ENCODE data around the gene PLPP2.

Gene PLPP2

DNA sequence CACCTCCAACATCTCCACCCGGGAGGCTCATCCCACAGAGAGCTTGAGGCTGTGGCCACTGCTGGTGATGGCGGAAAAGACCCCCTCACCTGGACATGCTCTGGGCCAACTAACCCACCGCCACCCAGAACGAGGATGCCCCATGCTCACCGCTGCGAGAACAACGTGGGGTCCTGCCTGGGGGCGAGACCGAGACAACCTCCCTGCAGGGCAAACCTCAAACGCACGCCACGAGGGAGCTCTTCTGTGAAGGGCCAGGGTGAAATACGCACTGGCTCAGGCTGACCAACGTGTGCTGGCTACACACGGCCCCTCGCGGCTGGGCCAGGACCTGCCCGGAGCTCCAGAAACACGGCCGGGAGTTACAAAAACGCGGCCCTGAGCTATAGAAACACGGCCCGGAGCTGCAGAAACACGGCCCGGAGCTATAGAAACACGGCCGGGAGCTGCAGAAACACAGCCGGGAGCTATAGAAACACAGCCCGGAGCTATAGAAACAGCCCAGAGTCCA lies 19.0 kb upstream of the PLPP2 start:
- H4K12ac ChIP-seq (ENCODE audit: low read depth, low read length), result no peak overlapping the region
- no peak overlapping the region for H3K9ac ChIP-seq (ENCODE audit: low read length)
- no peaks in the 10 kb centered on the region for H3K79me2 ChIP-seq (ENCODE audit: control insufficient read depth, insufficient read depth, low read length, poor library complexity)
- H2AFZ ChIP-seq (ENCODE audit: insufficient read depth, low read length, poor library complexity), result no peak overlapping the region
- H3K27ac ChIP-seq (ENCODE audit: low read depth, low read length), result no peak overlapping the region
- H2BK120ac ChIP-seq (ENCODE audit: insufficient read depth, low read length, poor library complexity), result no peak overlapping the region
- no peak overlapping the region for H3K23ac ChIP-seq (ENCODE audit: low read length)
- H3K79me1 ChIP-seq (ENCODE audit: low read length), result no peaks in the 10 kb centered on the region
- H3K4ac ChIP-seq (ENCODE audit: low read depth, low read length), result no peak overlapping the region
- H2AK5ac ChIP-seq (ENCODE audit: low read length), result no peak overlapping the region
- no peak overlapping the region for H3K14ac ChIP-seq (ENCODE audit: low read length)
- H4K8ac ChIP-seq (ENCODE audit: low read depth, low read length), result no peak overlapping the region
- no peaks in the 10 kb centered on the region for H3K27me3 ChIP-seq (ENCODE audit: insufficient read depth, low read length)
- no peak overlapping the region for H4K91ac ChIP-seq (ENCODE audit: low read depth, low read length)
- H2BK12ac ChIP-seq (ENCODE audit: low read length), result no peak overlapping the region
- H3K4me3 ChIP-seq (ENCODE audit: low read depth, low read length), result no peak overlapping the region
- no peak overlapping the region for H2BK5ac ChIP-seq (ENCODE audit: low read depth, low read length, poor library complexity)
- H3K18ac ChIP-seq (ENCODE audit: low read length), result no peak overlapping the region
- H3K9me3 ChIP-seq (ENCODE audit: insufficient read depth, low read depth, low read length), result no peaks in the 10 kb centered on the region
- DNase-seq, result peak; percentile 62 to 84
- no peaks in the 10 kb centered on the region for H3K4me1 ChIP-seq (ENCODE audit: control insufficient read depth in 1 of 2, insufficient read depth in 2 of 2, low read length in 2 of 2)
- WGBS (ENCODE audit: extremely low coverage, insufficient coverage, insufficient read length), result no CpG with 5 or more reads among the region's 30 CpGs
- no peak overlapping the region for H3K4me2 ChIP-seq (ENCODE audit: low read length)
- peaks cover 84 to 87% of the 10 kb centered on the region in 2 experiments for H3K36me3 ChIP-seq (ENCODE audit: control insufficient read depth in 1 of 2, insufficient read depth in 2 of 2, low read length in 2 of 2)

DNA sequence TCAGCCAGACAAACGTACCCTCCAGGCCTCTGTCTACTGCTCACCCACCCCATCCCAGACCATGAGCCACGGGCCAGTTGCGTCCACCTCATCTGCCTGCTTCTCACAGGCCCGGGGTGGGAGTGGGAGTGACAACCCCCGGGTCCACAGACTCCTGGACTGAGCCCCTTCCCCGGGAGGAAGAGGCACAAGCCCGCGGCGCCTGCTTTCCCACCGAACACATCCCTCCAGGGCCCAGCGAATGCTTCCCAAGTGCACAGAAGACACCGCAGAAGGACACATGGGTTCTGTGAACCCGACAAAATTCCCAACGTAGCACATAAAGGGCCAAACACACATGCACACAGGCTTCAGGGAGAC lies 18.0 kb upstream of the PLPP2 start:
- Histone ChIP-seq H3K79me2 (ENCODE audit: control insufficient read depth, insufficient read depth, low read length, poor library complexity) (no peaks in the 10 kb centered on the region), H3K9me3 (ENCODE audit: insufficient read depth, low read depth, low read length) (no peaks in the 10 kb centered on the region), H4K91ac (ENCODE audit: low read depth, low read length) (no peak overlapping the region), H3K9ac (ENCODE audit: low read length) (no peak overlapping the region), H3K23ac (ENCODE audit: low read length) (no peak overlapping the region), H4K12ac (ENCODE audit: low read depth, low read length) (no peak overlapping the region), H2AK5ac (ENCODE audit: low read length) (no peak overlapping the region), H3K27ac (ENCODE audit: low read depth, low read length) (no peak overlapping the region), H3K18ac (ENCODE audit: low read length) (no peak overlapping the region), H2AFZ (ENCODE audit: insufficient read depth, low read length, poor library complexity) (no peak overlapping the region), H2BK12ac (ENCODE audit: low read length) (no peak overlapping the region), H4K8ac (ENCODE audit: low read depth, low read length) (no peak overlapping the region), H3K4me3 (ENCODE audit: low read depth, low read length) (no peak overlapping the region), H3K4me2 (ENCODE audit: low read length) (no peak overlapping the region), H2BK120ac (ENCODE audit: insufficient read depth, low read length, poor library complexity) (no peak overlapping the region), H3K79me1 (ENCODE audit: low read length) (no peaks in the 10 kb centered on the region), H3K27me3 (ENCODE audit: insufficient read depth, low read length) (no peaks in the 10 kb centered on the region), H3K14ac (ENCODE audit: low read length) (no peak overlapping the region), H2BK5ac (ENCODE audit: low read depth, low read length, poor library complexity) (no peak overlapping the region), H3K4ac (ENCODE audit: low read depth, low read length) (no peak overlapping the region), H3K36me3 (ENCODE audit: control insufficient read depth in 1 of 2, insufficient read depth in 2 of 2, low read length in 2 of 2) (peaks cover 82 to 84% of the 10 kb centered on the region in 2 experiments), H3K4me1 (ENCODE audit: control insufficient read depth in 1 of 2, insufficient read depth in 2 of 2, low read length in 2 of 2) (no peaks in the 10 kb centered on the region)
- no CpG with 5 or more reads among the region's 14 CpGs for WGBS (ENCODE audit: extremely low coverage, insufficient coverage, insufficient read length)
- no peak for DNase-seq

DNA sequence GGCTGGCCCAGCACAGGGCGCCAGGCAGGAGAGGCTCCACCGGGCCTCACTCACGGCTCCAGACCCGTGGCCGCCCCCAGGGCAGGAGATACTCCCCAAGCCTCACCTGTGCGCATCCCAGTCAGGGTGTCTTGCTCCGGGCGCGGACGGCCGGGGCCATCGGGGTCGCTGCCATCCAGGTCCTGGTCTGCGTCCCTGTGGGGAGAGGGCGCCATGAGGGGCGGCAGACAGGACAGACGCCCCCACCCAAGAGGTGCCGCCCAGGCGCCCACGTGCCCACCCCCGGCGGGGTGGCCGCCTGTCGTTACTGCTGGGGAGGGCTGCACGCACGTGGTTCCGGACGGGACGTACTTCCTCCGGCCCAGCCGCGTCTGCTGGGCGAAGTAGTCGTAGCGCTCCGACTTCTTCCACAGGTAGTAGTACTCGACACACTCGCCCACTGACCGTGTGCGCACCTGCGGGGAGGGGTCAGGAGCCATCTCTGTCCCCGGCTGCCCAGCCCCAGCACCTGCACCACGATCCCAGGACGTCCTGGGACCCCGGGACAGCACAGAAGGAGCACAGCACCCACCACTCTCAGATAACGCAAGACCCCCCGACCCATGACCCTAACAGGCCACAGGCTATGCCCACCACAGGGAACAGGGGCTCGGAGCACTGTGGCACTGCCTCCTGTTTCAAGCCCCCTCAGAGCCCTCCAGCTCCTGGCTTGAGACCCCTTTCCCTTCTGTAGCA lies 17.4 kb upstream of the PLPP2 start:
- DNase-seq, result no peak
- H4K8ac ChIP-seq (ENCODE audit: low read depth, low read length), result no peak overlapping the region
- H2BK12ac ChIP-seq (ENCODE audit: low read length), result no peak overlapping the region
- no peak overlapping the region for H3K4me2 ChIP-seq (ENCODE audit: low read length)
- no peak overlapping the region for H4K91ac ChIP-seq (ENCODE audit: low read depth, low read length)
- no peak overlapping the region for H3K18ac ChIP-seq (ENCODE audit: low read length)
- no peak overlapping the region for H3K14ac ChIP-seq (ENCODE audit: low read length)
- no peak overlapping the region for H3K4ac ChIP-seq (ENCODE audit: low read depth, low read length)
- no peak overlapping the region for H3K9ac ChIP-seq (ENCODE audit: low read length)
- no peak overlapping the region for H2AFZ ChIP-seq (ENCODE audit: insufficient read depth, low read length, poor library complexity)
- H3K9me3 ChIP-seq (ENCODE audit: insufficient read depth, low read depth, low read length), result no peaks in the 10 kb centered on the region
- H3K36me3 ChIP-seq (ENCODE audit: control insufficient read depth in 1 of 2, insufficient read depth in 2 of 2, low read length in 2 of 2), result peaks cover 76 to 79% of the 10 kb centered on the region in 2 experiments
- no peak overlapping the region for H3K4me3 ChIP-seq (ENCODE audit: low read depth, low read length)
- H3K4me1 ChIP-seq (ENCODE audit: control insufficient read depth in 1 of 2, insufficient read depth in 2 of 2, low read length in 2 of 2), result no peaks in the 10 kb centered on the region
- H3K27me3 ChIP-seq (ENCODE audit: insufficient read depth, low read length), result no peaks in the 10 kb centered on the region
- no peak overlapping the region for H4K12ac ChIP-seq (ENCODE audit: low read depth, low read length)
- WGBS (ENCODE audit: extremely low coverage, insufficient coverage, insufficient read length), result no CpG with 5 or more reads among the region's 48 CpGs
- no peak overlapping the region for H2BK5ac ChIP-seq (ENCODE audit: low read depth, low read length, poor library complexity)
- H3K79me1 ChIP-seq (ENCODE audit: low read length), result no peaks in the 10 kb centered on the region
- H2AK5ac ChIP-seq (ENCODE audit: low read length), result no peak overlapping the region
- H3K23ac ChIP-seq (ENCODE audit: low read length), result no peak overlapping the region
- no peaks in the 10 kb centered on the region for H3K79me2 ChIP-seq (ENCODE audit: control insufficient read depth, insufficient read depth, low read length, poor library complexity)
- H2BK120ac ChIP-seq (ENCODE audit: insufficient read depth, low read length, poor library complexity), result no peak overlapping the region
- H3K27ac ChIP-seq (ENCODE audit: low read depth, low read length), result no peak overlapping the region

DNA sequence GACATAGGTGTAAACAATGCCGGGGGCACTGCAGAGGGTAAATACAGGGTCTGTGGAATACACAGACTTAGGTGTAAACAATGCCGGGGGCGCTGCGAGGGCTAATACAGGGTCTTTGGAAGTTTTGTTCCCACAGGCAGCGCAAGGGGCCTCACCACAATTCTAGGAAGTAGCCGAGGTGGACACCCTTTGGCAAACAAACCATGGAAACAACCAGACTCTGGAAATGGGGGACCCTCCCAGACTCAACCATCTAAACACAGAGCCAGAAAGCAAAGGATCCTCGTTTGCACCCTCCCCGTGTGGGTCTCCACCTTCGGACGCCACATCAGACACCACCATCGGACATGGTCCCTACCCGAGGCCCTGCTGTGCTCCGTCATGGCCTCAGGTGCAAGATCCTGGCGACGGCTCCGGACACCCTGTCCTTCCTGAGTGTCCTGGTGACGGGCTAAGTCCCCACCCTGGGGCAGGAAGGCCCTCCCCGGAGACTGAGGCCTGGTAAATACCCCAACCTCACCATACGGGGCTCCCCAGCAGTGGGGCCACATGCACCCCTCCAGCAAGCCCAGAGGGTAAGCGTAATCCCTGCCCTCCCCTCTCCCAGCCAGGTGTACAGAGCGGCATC lies 16.7 kb upstream of the PLPP2 start:
- H3K79me2 ChIP-seq (ENCODE audit: control insufficient read depth, insufficient read depth, low read length, poor library complexity), result no peaks in the 10 kb centered on the region
- no peaks in the 10 kb centered on the region for H3K27me3 ChIP-seq (ENCODE audit: insufficient read depth, low read length)
- H3K14ac ChIP-seq (ENCODE audit: low read length), result no peak overlapping the region
- no peak overlapping the region for H3K9ac ChIP-seq (ENCODE audit: low read length)
- H3K4me2 ChIP-seq (ENCODE audit: low read length), result no peak overlapping the region
- H3K9me3 ChIP-seq (ENCODE audit: insufficient read depth, low read depth, low read length), result no peaks in the 10 kb centered on the region
- no peak overlapping the region for H3K23ac ChIP-seq (ENCODE audit: low read length)
- no peak overlapping the region for H3K4ac ChIP-seq (ENCODE audit: low read depth, low read length)
- H4K8ac ChIP-seq (ENCODE audit: low read depth, low read length), result no peak overlapping the region
- no peak overlapping the region for H2AK5ac ChIP-seq (ENCODE audit: low read length)
- no CpG with 5 or more reads among the region's 21 CpGs for whole genome bisulfite sequencing (ENCODE audit: extremely low coverage, insufficient coverage, insufficient read length)
- no peak overlapping the region for H4K91ac ChIP-seq (ENCODE audit: low read depth, low read length)
- no peak overlapping the region for H2AFZ ChIP-seq (ENCODE audit: insufficient read depth, low read length, poor library complexity)
- H2BK5ac ChIP-seq (ENCODE audit: low read depth, low read length, poor library complexity), result no peak overlapping the region
- no peak overlapping the region for H3K18ac ChIP-seq (ENCODE audit: low read length)
- H3K79me1 ChIP-seq (ENCODE audit: low read length), result no peaks in the 10 kb centered on the region
- DNase-seq, result no peak
- peaks cover 69 to 72% of the 10 kb centered on the region in 2 experiments for H3K36me3 ChIP-seq (ENCODE audit: control insufficient read depth in 1 of 2, insufficient read depth in 2 of 2, low read length in 2 of 2)
- H4K12ac ChIP-seq (ENCODE audit: low read depth, low read length), result peak overlapping the region; percentile 22
- H2BK120ac ChIP-seq (ENCODE audit: insufficient read depth, low read length, poor library complexity), result no peak overlapping the region
- H3K4me3 ChIP-seq (ENCODE audit: low read depth, low read length), result no peak overlapping the region
- H3K4me1 ChIP-seq (ENCODE audit: control insufficient read depth in 1 of 2, insufficient read depth in 2 of 2, low read length in 2 of 2), result no peaks in the 10 kb centered on the region
- no peak overlapping the region for H2BK12ac ChIP-seq (ENCODE audit: low read length)
- H3K27ac ChIP-seq (ENCODE audit: low read depth, low read length), result no peak overlapping the region
